Upper lobe of left lung (tissue), 6 donors: ENCODE results near the gene EXOC2. TPM values are rescaled to one million over a fixed set of nuclear protein-coding genes. Genes with fewer than 3 reads are reported as not detected.

Experiments
- ATAC-seq, 2 donors: fragments of 200-7000 bp; cut with Tn5 transposase; one replicate each; pipeline ENCODE4 v1.9.1; 2022; ENCODE audit warnings: mild to moderate bottlenecking in 2 of 2, moderate library complexity in 2 of 2; ENCODE audit not compliant: low FRiP score in 2 of 2
- DNase-seq, 2 donors: peaks; one replicate each; pipeline ENCODE4 v3.0.0-alpha.2; 2019 to 2020
- H3K27ac ChIP-seq, 4 donors: fragments of 200-600 bp; sonication (generic); one replicate each; pipeline ENCODE4 v1.5.1; 2016 to 2019
- H3K27me3 ChIP-seq, 4 donors: fragments of 200-600 bp; sonication (generic); one replicate each; pipeline ENCODE4 v1.5.1; 2017 to 2019
- H3K36me3 ChIP-seq, 4 donors: fragments of 200-600 bp; sonication (generic); one replicate each; pipeline ENCODE4 v1.5.1; 2016 to 2019
- H3K4me1 ChIP-seq, 4 donors: fragments of 200-600 bp; sonication (generic); one replicate each; pipeline ENCODE4 v1.5.1; 2018 to 2019
- H3K4me3 ChIP-seq, 4 donors: fragments of 200-600 bp; sonication (generic); one replicate each; pipeline ENCODE4 v1.5.1; 2017 to 2019; ENCODE audit warnings: mild to moderate bottlenecking in 2 of 4, moderate library complexity in 1 of 4
- H3K9me3 ChIP-seq, 4 donors: fragments of 200-600 bp; sonication (generic); one replicate each; pipeline ENCODE4 v1.5.1; 2018 to 2019
- EP300 ChIP-seq, 4 donors: sonication (generic); formaldehyde crosslinking; IDR thresholded peaks; one replicate each; pipeline ENCODE4 v1.5.1; 2017; ENCODE audit warnings: antibody characterized with exemption in 4 of 4, control low read depth in 2 of 4
- POLR2A ChIP-seq, 4 donors: fragments of 450-650 bp; IDR thresholded peaks; one replicate each; pipeline ENCODE4 v1.5.1; 2016 to 2017; ENCODE audit warnings: antibody characterized with exemption in 4 of 4, mild to moderate bottlenecking in 2 of 4
- POLR2AphosphoS5 ChIP-seq, 2 donors: sonication (generic); formaldehyde crosslinking; IDR thresholded peaks; one replicate each; pipeline ENCODE4 v1.5.1; 2017; ENCODE audit warnings: antibody characterized with exemption in 2 of 2
- WGBS, 2 donors: methylation state at CpG; one replicate each; pipeline ENCODE4 v1.1.5; 2017 to 2018; 5-methylcytosine and 5-hydroxymethylcytosine counted together
- total RNA-seq, 6 donors: library from RNA; depleted of rRNA in 4 of 6; stranded (reverse); fragments of >200 nt in 4 of 6; gene quantifications; one replicate each; pipeline versions ENCODE4 v1.1.0 to v1.2.1, GENCODE V29; 2016 to 2021
- TF ChIP-seq, protein P1 (sequence below), 6 experiments: fragments of 450-650 bp in 4 of 6; fragments of 200-600 bp in 2 of 6; sonication (generic) in 2 of 6; IDR thresholded peaks; one replicate each; pipeline ENCODE4 v1.5.1; 2016 to 2019; ENCODE audit warnings: antibody characterized with exemption in 6 of 6
- donor health status: DM: no; HTN: no; CAD: no; lungs with moderate emphysema.
- donor health status: DM: no; HTN: yes; CAD: no; lungs with severe emphysema.

The EXOC2 gene
- total RNA-seq, 6 donors from 2014 or later = 16.5 to 31.4 (median 24.4) TPM

DNA sequence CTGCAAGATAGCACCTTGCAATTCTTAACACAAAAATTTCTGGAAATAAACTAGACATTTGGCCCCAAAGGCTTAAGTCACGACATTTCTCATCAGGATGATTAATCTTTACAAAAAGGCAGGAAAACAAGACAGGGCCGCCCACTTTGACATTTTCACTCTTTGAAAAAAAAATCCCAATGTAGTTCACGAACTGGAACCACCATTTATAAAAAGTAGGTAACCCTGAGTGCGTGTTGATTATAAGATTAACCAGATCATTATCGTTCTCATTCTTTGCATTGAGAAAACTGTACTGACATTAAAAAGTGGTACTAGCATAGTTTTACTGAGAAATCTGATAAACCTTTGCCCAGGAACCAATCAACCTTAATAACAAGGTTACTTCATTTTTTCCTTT, 144.8 kb downstream of the EXOC2 start:
- no peaks in the 10 kb centered on the region for H3K27me3 ChIP-seq
- no peak overlapping the region for H3K27ac ChIP-seq
- no peaks in the 10 kb centered on the region for H3K9me3 ChIP-seq
- DNase-seq = no peak
- no peaks in the 10 kb centered on the region for H3K4me1 ChIP-seq
- ATAC-seq = no peak
- H3K36me3 ChIP-seq = peaks cover 0 to 55% (median 11%) of the 10 kb centered on the region in 4 donors
- WGBS, 2 donors = 85 to 94% methylated on average over 5 of the region's 5 CpGs
- no peak overlapping the region for H3K4me3 ChIP-seq
- TF ChIP-seq, protein P1, sequence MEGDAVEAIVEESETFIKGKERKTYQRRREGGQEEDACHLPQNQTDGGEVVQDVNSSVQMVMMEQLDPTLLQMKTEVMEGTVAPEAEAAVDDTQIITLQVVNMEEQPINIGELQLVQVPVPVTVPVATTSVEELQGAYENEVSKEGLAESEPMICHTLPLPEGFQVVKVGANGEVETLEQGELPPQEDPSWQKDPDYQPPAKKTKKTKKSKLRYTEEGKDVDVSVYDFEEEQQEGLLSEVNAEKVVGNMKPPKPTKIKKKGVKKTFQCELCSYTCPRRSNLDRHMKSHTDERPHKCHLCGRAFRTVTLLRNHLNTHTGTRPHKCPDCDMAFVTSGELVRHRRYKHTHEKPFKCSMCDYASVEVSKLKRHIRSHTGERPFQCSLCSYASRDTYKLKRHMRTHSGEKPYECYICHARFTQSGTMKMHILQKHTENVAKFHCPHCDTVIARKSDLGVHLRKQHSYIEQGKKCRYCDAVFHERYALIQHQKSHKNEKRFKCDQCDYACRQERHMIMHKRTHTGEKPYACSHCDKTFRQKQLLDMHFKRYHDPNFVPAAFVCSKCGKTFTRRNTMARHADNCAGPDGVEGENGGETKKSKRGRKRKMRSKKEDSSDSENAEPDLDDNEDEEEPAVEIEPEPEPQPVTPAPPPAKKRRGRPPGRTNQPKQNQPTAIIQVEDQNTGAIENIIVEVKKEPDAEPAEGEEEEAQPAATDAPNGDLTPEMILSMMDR (IDR thresholded peaks at IDR 0.05) = no peak
- TF ChIP-seq POLR2A (IDR thresholded peaks at IDR 0.05) = no peak
- no peak for TF ChIP-seq EP300 (IDR thresholded peaks at IDR 0.05)
- no peak for TF ChIP-seq POLR2AphosphoS5 (IDR thresholded peaks at IDR 0.05)

GRCh38 chr6:540490-540889, 152.4 kb downstream of the EXOC2 start:
- ATAC-seq (no peak), DNase-seq (no peak)
- Histone ChIP-seq H3K27me3 (no peaks in the 10 kb centered on the region), H3K27ac (no peak overlapping the region), H3K9me3 (peaks cover 0 to 3% (median 0%) of the 10 kb centered on the region in 4 donors), H3K4me1 (no peaks in the 10 kb centered on the region), H3K36me3 (peaks cover 0 to 34% (median 7%) of the 10 kb centered on the region in 4 donors), H3K4me3 (no peak overlapping the region)
- TF ChIP-seq EP300 (IDR thresholded peaks at IDR 0.05) = no peak
- TF ChIP-seq, protein P1 (IDR thresholded peaks at IDR 0.05) = no peak
- no peak for TF ChIP-seq POLR2AphosphoS5 (IDR thresholded peaks at IDR 0.05)
- no peak for TF ChIP-seq POLR2A (IDR thresholded peaks at IDR 0.05)

DNA sequence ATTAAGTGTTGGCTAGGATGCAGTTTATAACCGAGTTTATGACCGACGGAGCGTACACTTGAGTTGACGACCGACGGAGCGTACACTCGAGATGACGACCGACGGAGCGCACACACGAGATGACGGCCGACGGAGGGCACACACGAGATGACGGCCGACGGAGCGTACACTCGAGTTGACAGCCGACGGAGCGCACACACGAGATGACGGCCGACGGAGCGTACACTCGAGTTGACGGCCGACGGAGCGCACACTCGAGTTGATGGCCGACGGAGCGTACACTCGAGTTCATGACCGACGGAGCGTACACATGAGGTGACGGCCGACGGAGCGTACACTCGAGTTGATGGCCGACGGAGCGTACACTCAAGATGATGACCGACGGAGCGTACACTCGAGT, 155.8 kb downstream of the EXOC2 start:
- WGBS, 2 donors = 94 to 96% methylated on average over 56 of the region's 56 CpGs
- no peak for TF ChIP-seq EP300 (IDR thresholded peaks at IDR 0.05)
- no peak for TF ChIP-seq POLR2AphosphoS5 (IDR thresholded peaks at IDR 0.05)
- no peak for TF ChIP-seq POLR2A (IDR thresholded peaks at IDR 0.05)
- TF ChIP-seq, protein P1 (IDR thresholded peaks at IDR 0.05) = no peak
- peaks cover 0 to 16% (median 0%) of the 10 kb centered on the region in 4 donors for H3K36me3 ChIP-seq
- H3K4me1 ChIP-seq = no peaks in the 10 kb centered on the region
- DNase-seq (peak in 1 of 2 donors; percentile 72), ATAC-seq (no peak)
- no peak overlapping the region for H3K27ac ChIP-seq
- no peak overlapping the region for H3K4me3 ChIP-seq
- no peaks in the 10 kb centered on the region for H3K27me3 ChIP-seq
- H3K9me3 ChIP-seq = peaks cover 0 to 3% (median 0%) of the 10 kb centered on the region in 4 donors

DNA sequence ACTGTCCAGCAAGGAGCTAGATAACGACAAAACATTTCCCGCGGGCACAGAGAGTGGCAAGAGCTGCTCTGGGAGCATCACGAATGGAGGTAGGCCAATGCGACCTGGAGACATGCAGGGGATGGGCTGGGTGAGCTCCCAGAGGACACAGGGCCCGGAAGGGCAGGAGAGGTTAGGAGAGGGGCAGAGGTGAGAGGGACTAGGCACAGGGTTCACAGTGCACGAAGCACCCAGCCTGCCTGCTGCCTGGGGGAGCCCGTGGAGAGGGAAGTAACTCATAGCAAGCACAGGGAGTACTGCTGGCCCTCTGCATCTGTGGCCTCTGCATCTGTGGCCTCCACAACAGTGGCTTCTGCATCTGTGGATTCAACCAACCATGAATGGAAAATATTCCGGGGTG, 162.5 kb downstream of the EXOC2 start:
- Histone ChIP-seq H3K4me1 (no peaks in the 10 kb centered on the region), H3K9me3 (no peaks in the 10 kb centered on the region), H3K4me3 (no peak overlapping the region), H3K27me3 (no peaks in the 10 kb centered on the region), H3K27ac (no peak overlapping the region), H3K36me3 (peaks cover 0 to 38% (median 7%) of the 10 kb centered on the region in 4 donors)
- 96 to 97% methylated on average over 9 of the region's 9 CpGs for WGBS, 2 donors
- TF ChIP-seq EP300 (IDR thresholded peaks at IDR 0.05) (no peak), POLR2A (IDR thresholded peaks at IDR 0.05) (no peak), POLR2AphosphoS5 (IDR thresholded peaks at IDR 0.05) (no peak)
- TF ChIP-seq, protein P1 (IDR thresholded peaks at IDR 0.05) = no peak
- ATAC-seq (no peak), DNase-seq (peak in 1 of 2 donors; percentile 24)

DNA sequence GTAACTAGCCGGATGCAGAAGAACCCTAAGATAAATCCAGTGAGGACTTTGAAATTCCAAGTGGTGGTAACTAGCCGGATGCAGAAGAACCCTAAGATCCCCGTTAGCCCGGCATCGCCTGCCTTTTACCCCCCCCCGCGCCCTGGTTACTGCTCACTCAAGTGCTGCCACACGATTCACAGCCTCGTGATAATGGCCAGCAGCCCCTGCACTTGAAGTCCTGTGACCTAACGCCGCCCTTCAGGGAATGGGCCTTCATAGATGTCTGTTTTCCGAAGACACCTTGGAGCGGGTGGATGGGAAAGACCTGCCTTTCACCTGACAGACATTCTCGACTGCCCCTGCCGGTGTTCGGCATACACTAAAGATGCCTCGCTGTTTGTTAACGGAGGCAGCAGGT, 163.9 kb downstream of the EXOC2 start:
- no peaks in the 10 kb centered on the region for H3K27me3 ChIP-seq
- no peak overlapping the region for H3K4me3 ChIP-seq
- no peak overlapping the region for H3K27ac ChIP-seq
- 88% methylated on average over 18 of the region's 18 CpGs for WGBS, 2 donors
- H3K36me3 ChIP-seq = peaks cover 0 to 38% (median 7%) of the 10 kb centered on the region in 4 donors
- no peak for TF ChIP-seq POLR2A (IDR thresholded peaks at IDR 0.05)
- H3K4me1 ChIP-seq = no peaks in the 10 kb centered on the region
- H3K9me3 ChIP-seq = no peaks in the 10 kb centered on the region
- DNase-seq (no peak), ATAC-seq (no peak)
